MG63 (cell line): ENCODE data around the gene TMEM53. TPM values are rescaled to one million over a fixed set of nuclear protein-coding genes. Genes with fewer than 3 reads are reported as not detected.

Experiments used
- DNase-seq: peaks from one replicate; pipeline ENCODE4 v3.0.0-alpha.2; 2020
- H3K27me3 ChIP-seq: fragments of 250-450 bp; sonication (Bioruptor Pico); 2 replicates; pipeline ENCODE4 v1.5.1; 2020; ENCODE audit warnings: mild to moderate bottlenecking, moderate library complexity
- H3K36me3 ChIP-seq: fragments of 250-450 bp; sonication (Bioruptor Pico); 2 replicates; pipeline ENCODE4 v1.5.1; 2020; ENCODE audit warnings: mild to moderate bottlenecking, moderate library complexity
- H3K4me3 ChIP-seq: fragments of 250-450 bp; sonication (Bioruptor Pico); 2 replicates; pipeline ENCODE4 v1.5.1; 2020; ENCODE audit warnings: mild to moderate bottlenecking, moderate library complexity
- H3K9me3 ChIP-seq: fragments of 250-450 bp; sonication (Bioruptor Pico); 2 replicates; pipeline ENCODE4 v1.5.1; 2020; ENCODE audit warnings: mild to moderate bottlenecking, moderate library complexity
- total RNA-seq: library from RNA; depleted of rRNA; stranded (reverse); fragments of >200 nt; shearing (Covaris generic); gene quantifications from 2 replicates; pipeline ENCODE4 v1.2.3, GENCODE V29; 2014; ENCODE audit warnings: low replicate concordance

TMEM53 gene
- total RNA-seq, 1 experiment from 2014 or later = 1.5 TPM

GRCh38 chr1:44661781-44662682 lies 12.2 kb downstream of the TMEM53 start:
- DNase-seq = no peak
- no peaks in the 10 kb centered on the region for H3K27me3 ChIP-seq
- no peaks in the 10 kb centered on the region for H3K36me3 ChIP-seq
- no peak overlapping the region for H3K4me3 ChIP-seq
- H3K9me3 ChIP-seq = no peaks in the 10 kb centered on the region

GRCh38 chr1:44660176-44660575 lies 14.1 kb downstream of the TMEM53 start:
- Histone ChIP-seq H3K9me3 (no peaks in the 10 kb centered on the region), H3K36me3 (no peaks in the 10 kb centered on the region), H3K4me3 (no peak overlapping the region), H3K27me3 (no peaks in the 10 kb centered on the region)
- peak; percentile 47 for DNase-seq

- Histone ChIP-seq H3K9me3 (no peaks in the 10 kb centered on the region), H3K36me3 (no peaks in the 10 kb centered on the region), H3K4me3 (no peak overlapping the region), H3K27me3 (no peaks in the 10 kb centered on the region)
- DNase-seq = no peak
These were observed 14.7 kb downstream of the TMEM53 start for GRCh38 chr1:44659566-44659965.

- no peak for DNase-seq
- no peaks in the 10 kb centered on the region for H3K9me3 ChIP-seq
- no peaks in the 10 kb centered on the region for H3K27me3 ChIP-seq
- H3K4me3 ChIP-seq = no peak overlapping the region
- H3K36me3 ChIP-seq = peaks cover 3% of the 10 kb centered on the region
These were observed 18.7 kb downstream of the TMEM53 start for GRCh38 chr1:44655609-44656008.

- no peaks in the 10 kb centered on the region for H3K27me3 ChIP-seq
- H3K4me3 ChIP-seq = no peak overlapping the region
- peaks cover 7% of the 10 kb centered on the region for H3K36me3 ChIP-seq
- no peak for DNase-seq
- no peaks in the 10 kb centered on the region for H3K9me3 ChIP-seq
These were observed 19.6 kb downstream of the TMEM53 start for GRCh38 chr1:44654621-44655187.

- no peak overlapping the region for H3K4me3 ChIP-seq
- peaks cover 15% of the 10 kb centered on the region for H3K36me3 ChIP-seq
- DNase-seq = no peak
- H3K27me3 ChIP-seq = no peaks in the 10 kb centered on the region
- no peaks in the 10 kb centered on the region for H3K9me3 ChIP-seq
These were observed 20.9 kb downstream of the TMEM53 start for GRCh38 chr1:44653107-44653964.

GRCh38 chr1:44652445-44653106 lies 21.7 kb downstream of the TMEM53 start:
- Histone ChIP-seq H3K27me3 (no peaks in the 10 kb centered on the region), H3K9me3 (no peaks in the 10 kb centered on the region), H3K4me3 (no peak overlapping the region), H3K36me3 (peaks cover 23% of the 10 kb centered on the region)
- peak; percentile 41 for DNase-seq

- Histone ChIP-seq H3K4me3 (no peak overlapping the region), H3K9me3 (no peaks in the 10 kb centered on the region), H3K36me3 (peaks cover 36% of the 10 kb centered on the region), H3K27me3 (no peaks in the 10 kb centered on the region)
- DNase-seq = no peak
These were observed 23.2 kb downstream of the TMEM53 start for GRCh38 chr1:44651069-44651468.

- Histone ChIP-seq H3K9me3 (no peaks in the 10 kb centered on the region), H3K36me3 (peaks cover 38% of the 10 kb centered on the region), H3K27me3 (no peaks in the 10 kb centered on the region), H3K4me3 (no peak overlapping the region)
- DNase-seq = no peak
These were observed 24.0 kb downstream of the TMEM53 start for GRCh38 chr1:44650159-44650831.

GRCh38 chr1:44649788-44650158 lies 24.5 kb downstream of the TMEM53 start:
- Histone ChIP-seq H3K4me3 (no peak overlapping the region), H3K9me3 (no peaks in the 10 kb centered on the region), H3K36me3 (peaks cover 42% of the 10 kb centered on the region), H3K27me3 (no peaks in the 10 kb centered on the region)
- DNase-seq = no peak

- Histone ChIP-seq H3K27me3 (no peaks in the 10 kb centered on the region), H3K9me3 (no peaks in the 10 kb centered on the region), H3K4me3 (no peak overlapping the region), H3K36me3 (peaks cover 50% of the 10 kb centered on the region)
- DNase-seq = no peak
These were observed 25.6 kb downstream of the TMEM53 start for GRCh38 chr1:44648529-44649250.

GRCh38 chr1:44647896-44648295 lies 26.4 kb downstream of the TMEM53 start:
- DNase-seq = no peak
- Histone ChIP-seq H3K4me3 (no peak overlapping the region), H3K36me3 (peaks cover 55% of the 10 kb centered on the region), H3K27me3 (no peaks in the 10 kb centered on the region), H3K9me3 (no peaks in the 10 kb centered on the region)

GRCh38 chr1:44646261-44647110 lies 27.8 kb downstream of the TMEM53 start:
- Histone ChIP-seq H3K36me3 (peaks cover 64% of the 10 kb centered on the region), H3K9me3 (no peaks in the 10 kb centered on the region), H3K4me3 (no peak overlapping the region), H3K27me3 (no peaks in the 10 kb centered on the region)
- DNase-seq = no peak

- peaks cover 64% of the 10 kb centered on the region for H3K36me3 ChIP-seq
- DNase-seq = peak; percentile 93
- no peaks in the 10 kb centered on the region for H3K9me3 ChIP-seq
- no peak overlapping the region for H3K4me3 ChIP-seq
- no peaks in the 10 kb centered on the region for H3K27me3 ChIP-seq
These were observed 28.6 kb downstream of the TMEM53 start for GRCh38 chr1:44645476-44646244.
